Panc1 (cell line): ENCODE results near the gene ABI1.
"Not testable (repeated sequence)": the region's sequence is repeated elsewhere in the genome, so short reads cannot be mapped to it uniquely, and the experiment has no call there.

Experiments
- CTCF ChIP-seq: fragments of 450-650 bp; IDR thresholded peaks from 2 replicates; pipeline ENCODE4 v1.5.1; 2017; ENCODE audit warnings: mild to moderate bottlenecking
- POLR2AphosphoS5 ChIP-seq: IDR thresholded peaks from 2 replicates; pipeline ENCODE4 v1.6.1; 2012; ENCODE audit warnings: mild to moderate bottlenecking, low read depth, low read length, moderate library complexity
- TF ChIP-seq, protein P1 (sequence below), 2 experiments: IDR thresholded peaks; 2 replicates each; pipeline ENCODE4 v1.6.1; 2011 to 2012; ENCODE audit warnings: low read depth in 2 of 2, control low read depth in 1 of 2, low read length in 1 of 2, mild to moderate bottlenecking in 1 of 2, moderate library complexity in 1 of 2; ENCODE audit not compliant: insufficient read depth in 1 of 2

- TF ChIP-seq POLR2AphosphoS5, CTCF: not testable (repeated sequence)
- TF ChIP-seq, protein P1, sequence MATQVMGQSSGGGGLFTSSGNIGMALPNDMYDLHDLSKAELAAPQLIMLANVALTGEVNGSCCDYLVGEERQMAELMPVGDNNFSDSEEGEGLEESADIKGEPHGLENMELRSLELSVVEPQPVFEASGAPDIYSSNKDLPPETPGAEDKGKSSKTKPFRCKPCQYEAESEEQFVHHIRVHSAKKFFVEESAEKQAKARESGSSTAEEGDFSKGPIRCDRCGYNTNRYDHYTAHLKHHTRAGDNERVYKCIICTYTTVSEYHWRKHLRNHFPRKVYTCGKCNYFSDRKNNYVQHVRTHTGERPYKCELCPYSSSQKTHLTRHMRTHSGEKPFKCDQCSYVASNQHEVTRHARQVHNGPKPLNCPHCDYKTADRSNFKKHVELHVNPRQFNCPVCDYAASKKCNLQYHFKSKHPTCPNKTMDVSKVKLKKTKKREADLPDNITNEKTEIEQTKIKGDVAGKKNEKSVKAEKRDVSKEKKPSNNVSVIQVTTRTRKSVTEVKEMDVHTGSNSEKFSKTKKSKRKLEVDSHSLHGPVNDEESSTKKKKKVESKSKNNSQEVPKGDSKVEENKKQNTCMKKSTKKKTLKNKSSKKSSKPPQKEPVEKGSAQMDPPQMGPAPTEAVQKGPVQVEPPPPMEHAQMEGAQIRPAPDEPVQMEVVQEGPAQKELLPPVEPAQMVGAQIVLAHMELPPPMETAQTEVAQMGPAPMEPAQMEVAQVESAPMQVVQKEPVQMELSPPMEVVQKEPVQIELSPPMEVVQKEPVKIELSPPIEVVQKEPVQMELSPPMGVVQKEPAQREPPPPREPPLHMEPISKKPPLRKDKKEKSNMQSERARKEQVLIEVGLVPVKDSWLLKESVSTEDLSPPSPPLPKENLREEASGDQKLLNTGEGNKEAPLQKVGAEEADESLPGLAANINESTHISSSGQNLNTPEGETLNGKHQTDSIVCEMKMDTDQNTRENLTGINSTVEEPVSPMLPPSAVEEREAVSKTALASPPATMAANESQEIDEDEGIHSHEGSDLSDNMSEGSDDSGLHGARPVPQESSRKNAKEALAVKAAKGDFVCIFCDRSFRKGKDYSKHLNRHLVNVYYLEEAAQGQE (IDR thresholded peaks at IDR 0.05; ENCODE audit: insufficient read depth in 1 of 2, low read depth in 2 of 2, low read length in 1 of 2), result not testable (repeated sequence)
Observed at GRCh38 chr10:26905253-26905781, 44.6 kb upstream of the ABI1 start.
